ENCODE results near the gene FAM118B. TPM values are rescaled to one million over a fixed set of nuclear protein-coding genes. Genes with fewer than 3 reads are reported as not detected.

Gene FAM118B
- total RNA-seq, 1 experiment from 2014 or later: 41.6 TPM

DNA sequence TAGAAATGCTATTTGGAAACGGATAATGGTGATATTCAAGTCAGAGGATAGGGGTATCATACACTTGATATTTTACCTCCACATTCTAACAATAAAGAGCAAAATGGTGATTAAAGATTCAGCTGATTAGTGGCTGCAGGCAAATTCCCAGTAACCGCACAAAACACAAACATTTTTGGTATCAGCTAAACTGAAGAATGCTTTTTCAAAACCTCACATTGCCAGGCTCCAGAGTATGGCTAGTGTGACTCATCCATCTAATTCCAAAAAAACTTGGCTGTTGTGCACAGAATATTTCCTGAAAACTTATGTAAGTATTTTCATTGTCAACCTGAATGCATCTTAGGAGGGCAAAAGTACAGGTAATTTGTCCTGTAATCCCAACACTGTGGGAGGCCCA is 46.2 kb downstream of the FAM118B start:
- intact Hi-C loops (cut with micrococcal nuclease; ENCODE audit: unreplicated experiment): no loop called here

DNA sequence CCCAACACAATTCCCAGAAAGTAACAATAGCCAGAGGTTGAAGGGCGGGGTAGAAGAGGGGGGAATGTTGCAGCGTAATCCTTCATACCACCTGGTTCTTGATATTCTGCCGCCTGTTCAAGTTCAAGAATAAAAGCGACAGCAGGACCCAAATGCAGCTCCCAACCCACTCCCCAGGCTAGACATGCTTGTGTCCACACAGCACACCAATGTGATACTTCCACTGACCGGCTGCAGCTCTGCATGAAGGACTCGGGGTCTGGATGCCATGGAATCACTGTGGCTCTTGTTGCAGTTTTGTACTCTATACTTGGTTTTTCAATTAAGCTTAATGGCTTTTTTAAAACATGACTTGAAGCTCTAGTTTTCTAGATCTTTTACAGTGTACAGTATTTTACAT is 50.6 kb downstream of the FAM118B start:
- H3K27ac ChIP-seq (ENCODE audit: low read length): no peak overlapping the region
- intact Hi-C loops (cut with micrococcal nuclease; ENCODE audit: unreplicated experiment): no loop called here
- ATAC-seq (no peak; the same call in 1 of the 2 replicates), DNase-seq (ENCODE audit: low read depth, low spot score) (no peak)
- H3K4me1 ChIP-seq (ENCODE audit: control insufficient read depth, insufficient read depth, low read length): peaks cover under 1% of the 10 kb centered on the region
- CTCF ChIA-PET: interaction anchor here (0.6 kb wide), 1 partner anchor 47 kb away, joined by 7 read pairs; no protein-coding TSS in a partner anchor
- H3K27me3 ChIP-seq (ENCODE audit: control insufficient read depth, insufficient read depth, low read length): no peaks in the 10 kb centered on the region
- in situ Hi-C loops (cut with HindIII; ENCODE audit: low pct_unique_long_range_greater_than_20kb, low sequenced_read_pairs): no loop called here
- no peaks in the 10 kb centered on the region for H3K9me3 ChIP-seq (ENCODE audit: control insufficient read depth, insufficient read depth, low read depth, low read length)
- TF ChIP-seq SIN3A (IDR thresholded peaks at IDR 0.05; ENCODE audit: borderline replicate concordance, insufficient read depth, low read depth, low read length) (no peak), REST (IDR thresholded peaks at IDR 0.05; ENCODE audit: insufficient read depth in 1 of 2, low read depth in 2 of 2, low read length in 1 of 2) (no peak), POLR2AphosphoS5 (IDR thresholded peaks at IDR 0.05; ENCODE audit: low read depth, low read length) (no peak), TCF7L2 (IDR thresholded peaks at IDR 0.05; ENCODE audit: low read depth, low read length) (no peak)
- TF ChIP-seq, protein P1, sequence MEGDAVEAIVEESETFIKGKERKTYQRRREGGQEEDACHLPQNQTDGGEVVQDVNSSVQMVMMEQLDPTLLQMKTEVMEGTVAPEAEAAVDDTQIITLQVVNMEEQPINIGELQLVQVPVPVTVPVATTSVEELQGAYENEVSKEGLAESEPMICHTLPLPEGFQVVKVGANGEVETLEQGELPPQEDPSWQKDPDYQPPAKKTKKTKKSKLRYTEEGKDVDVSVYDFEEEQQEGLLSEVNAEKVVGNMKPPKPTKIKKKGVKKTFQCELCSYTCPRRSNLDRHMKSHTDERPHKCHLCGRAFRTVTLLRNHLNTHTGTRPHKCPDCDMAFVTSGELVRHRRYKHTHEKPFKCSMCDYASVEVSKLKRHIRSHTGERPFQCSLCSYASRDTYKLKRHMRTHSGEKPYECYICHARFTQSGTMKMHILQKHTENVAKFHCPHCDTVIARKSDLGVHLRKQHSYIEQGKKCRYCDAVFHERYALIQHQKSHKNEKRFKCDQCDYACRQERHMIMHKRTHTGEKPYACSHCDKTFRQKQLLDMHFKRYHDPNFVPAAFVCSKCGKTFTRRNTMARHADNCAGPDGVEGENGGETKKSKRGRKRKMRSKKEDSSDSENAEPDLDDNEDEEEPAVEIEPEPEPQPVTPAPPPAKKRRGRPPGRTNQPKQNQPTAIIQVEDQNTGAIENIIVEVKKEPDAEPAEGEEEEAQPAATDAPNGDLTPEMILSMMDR (IDR thresholded peaks at IDR 0.05): no peak
- POLR2A ChIA-PET: interaction anchor here (0.6 kb wide), 1 partner anchor 26 kb away, joined by 8 read pairs; no protein-coding TSS in a partner anchor
- peaks cover 40% of the 10 kb centered on the region for H3K36me3 ChIP-seq (ENCODE audit: control insufficient read depth, insufficient read depth, low read length)
- no peak overlapping the region for H3K4me3 ChIP-seq (ENCODE audit: low read depth in 2 of 2, low read length in 2 of 2)
- BruUV-seq (replicated peaks): no TSS peak

More for the DNA sequence above, 46.2 kb downstream of the FAM118B start:
- in situ Hi-C loops (cut with HindIII; ENCODE audit: low pct_unique_long_range_greater_than_20kb, low sequenced_read_pairs): no loop called here
- Histone ChIP-seq H3K36me3 (ENCODE audit: control insufficient read depth, insufficient read depth, low read length) (peaks cover 8% of the 10 kb centered on the region), H3K4me3 (ENCODE audit: low read depth in 2 of 2, low read length in 2 of 2) (no peak overlapping the region), H3K27ac (ENCODE audit: low read length) (no peak overlapping the region), H3K4me1 (ENCODE audit: control insufficient read depth, insufficient read depth, low read length) (no peaks in the 10 kb centered on the region), H3K9me3 (ENCODE audit: control insufficient read depth, insufficient read depth, low read depth, low read length) (no peaks in the 10 kb centered on the region), H3K27me3 (ENCODE audit: control insufficient read depth, insufficient read depth, low read length) (no peaks in the 10 kb centered on the region)
- CTCF ChIA-PET: interaction anchor here (0.7 kb wide), 1 partner anchor 17 kb away, joined by 4 read pairs; no protein-coding TSS in a partner anchor
- POLR2A ChIA-PET: no interaction called here
- no TSS peak for BruUV-seq (replicated peaks)
- no peak for ATAC-seq
- no peak for DNase-seq (ENCODE audit: low read depth, low spot score)
- TF ChIP-seq POLR2AphosphoS5 (IDR thresholded peaks at IDR 0.05; ENCODE audit: low read depth, low read length): no peak
- no peak for TF ChIP-seq SIN3A (IDR thresholded peaks at IDR 0.05; ENCODE audit: borderline replicate concordance, insufficient read depth, low read depth, low read length)
- TF ChIP-seq, protein P1 (IDR thresholded peaks at IDR 0.05): no peak
- TF ChIP-seq REST (IDR thresholded peaks at IDR 0.05; ENCODE audit: insufficient read depth in 1 of 2, low read depth in 2 of 2, low read length in 1 of 2): no peak
- TF ChIP-seq TCF7L2 (IDR thresholded peaks at IDR 0.05; ENCODE audit: low read depth, low read length): no peak

Data from Panc1 (cell line).